Fibroblast of skin of abdomen (primary cell): ENCODE results near the gene CCDC73.

Experiments
- DNase-seq: peaks from one replicate; pipeline ENCODE4 v3.0.0-alpha.2; 2013

CCDC73 gene

DNA sequence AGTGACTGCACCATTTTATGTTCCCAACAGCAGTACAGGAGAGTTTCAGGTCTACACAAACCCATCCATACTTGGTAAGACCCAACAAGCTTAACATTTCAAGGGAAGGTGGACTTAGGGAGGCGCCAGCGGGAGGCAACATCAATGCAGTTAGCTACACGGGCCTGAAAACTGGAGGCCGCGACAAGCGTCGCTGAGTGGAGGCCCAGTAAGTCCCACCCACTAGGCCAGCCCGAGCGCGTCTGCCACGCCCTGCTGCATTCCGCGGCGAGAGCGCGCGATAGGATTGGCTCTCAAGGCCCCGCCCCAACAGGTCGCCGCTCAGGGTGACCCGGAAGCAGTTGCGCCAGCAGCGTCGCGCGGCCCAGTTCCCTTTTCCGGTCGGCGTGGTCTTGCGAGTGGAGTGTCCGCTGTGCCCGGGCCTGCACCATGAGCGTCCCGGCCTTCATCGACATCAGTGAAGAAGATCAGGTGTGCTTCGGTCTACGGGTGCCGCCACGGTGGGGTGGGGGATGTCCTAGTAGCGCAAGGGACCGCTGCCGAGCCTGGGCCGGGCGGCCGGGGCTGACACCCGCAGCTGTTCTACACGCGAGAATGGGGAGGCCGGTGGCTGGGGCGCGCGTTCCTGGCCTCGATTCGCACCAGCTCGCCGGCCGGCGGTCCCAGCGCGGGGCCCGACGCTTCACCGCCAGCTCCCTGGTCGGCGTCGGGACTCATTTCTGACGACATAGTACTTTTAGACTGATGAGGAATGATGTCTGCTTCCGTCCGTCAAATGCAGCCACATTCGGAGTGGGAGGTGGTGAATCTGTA is 210.8 kb downstream of the CCDC73 start, which contains the start of gene EIF3M:
Gene EIF3M (plus strand): TSS at position 373 of the 813 bp plus-strand sequence. CDS start 57 bp downstream, at position 430.
- peak; percentile 97 for DNase-seq

DNA sequence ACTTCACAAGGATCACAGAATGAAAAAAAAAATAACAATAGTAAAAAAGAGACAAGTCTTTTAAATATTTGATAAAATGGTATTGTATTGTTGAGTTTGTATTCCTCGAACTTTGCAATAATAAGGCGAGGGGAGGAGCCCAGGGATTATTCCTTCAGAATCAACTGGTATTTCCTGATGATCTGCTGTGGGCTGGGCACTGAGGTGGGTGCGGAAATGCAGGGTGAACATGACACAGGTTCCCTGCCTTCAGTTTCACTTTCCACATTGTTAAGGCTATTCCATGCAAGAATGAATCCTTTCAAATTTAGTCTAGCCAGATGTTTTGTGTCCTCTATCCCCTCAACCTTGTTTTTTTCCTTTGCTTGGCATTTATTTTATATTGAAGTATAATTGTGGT is 212.9 kb downstream of the CCDC73 start:
- no peak for DNase-seq

DNA sequence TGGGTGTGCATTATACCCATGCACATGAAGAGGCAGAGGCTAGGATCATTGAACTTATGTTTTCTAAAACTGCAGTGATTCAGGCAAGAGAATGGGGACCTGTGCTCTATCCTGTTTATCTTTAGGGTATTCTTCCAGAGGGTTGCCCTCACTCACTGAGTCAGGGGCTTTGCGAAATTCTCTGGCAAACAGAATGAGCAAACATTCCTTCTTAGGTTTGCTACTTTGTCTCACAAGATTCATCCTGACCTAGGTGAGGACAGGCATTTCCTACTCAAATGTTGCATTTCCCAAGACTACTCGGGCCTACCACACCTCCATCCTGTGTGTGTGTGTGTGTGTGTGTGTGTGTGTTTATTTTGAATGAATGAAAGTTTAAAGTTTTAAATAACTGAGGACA is 213.5 kb downstream of the CCDC73 start:
- DNase-seq: peak; percentile 13

DNA sequence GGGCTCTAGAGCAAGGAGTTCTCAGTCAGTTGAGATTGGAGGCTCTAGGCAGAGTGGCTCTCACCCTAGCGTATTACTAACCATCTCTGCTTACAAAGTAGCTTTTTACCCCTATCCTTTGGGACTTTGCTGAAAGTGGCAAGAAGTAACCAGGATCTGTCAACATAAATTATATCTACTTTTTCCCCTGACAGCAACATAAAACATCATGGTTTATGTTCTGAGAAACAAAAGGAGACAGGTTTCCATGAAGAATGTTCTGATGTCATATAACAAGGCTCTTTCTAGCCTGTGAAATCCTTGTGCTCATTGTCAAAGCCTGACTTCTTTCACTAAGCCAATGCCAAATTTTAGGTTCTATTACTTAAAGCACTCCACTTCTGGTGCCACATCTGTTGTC is 218.0 kb downstream of the CCDC73 start:
- DNase-seq: no peak

DNA sequence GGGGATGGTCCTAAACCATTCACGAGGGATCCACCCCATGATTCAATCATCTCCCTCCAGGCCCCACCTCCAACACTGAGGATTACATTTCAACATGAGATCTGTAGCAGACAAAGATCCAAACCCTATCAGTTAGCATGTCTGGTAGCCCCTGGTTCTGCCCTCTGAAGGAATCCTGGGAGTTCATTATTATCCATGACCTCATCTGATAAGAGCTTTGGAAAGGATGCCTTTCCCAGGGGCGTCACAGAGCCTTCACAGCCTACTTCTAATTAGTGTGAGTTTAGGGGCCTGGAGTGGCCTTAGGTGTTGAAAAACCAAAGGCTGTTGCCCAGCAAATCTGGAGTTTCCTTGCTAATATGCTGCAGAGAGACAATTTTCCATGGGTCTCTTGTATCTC is 219.4 kb downstream of the CCDC73 start:
- DNase-seq: no peak

DNA sequence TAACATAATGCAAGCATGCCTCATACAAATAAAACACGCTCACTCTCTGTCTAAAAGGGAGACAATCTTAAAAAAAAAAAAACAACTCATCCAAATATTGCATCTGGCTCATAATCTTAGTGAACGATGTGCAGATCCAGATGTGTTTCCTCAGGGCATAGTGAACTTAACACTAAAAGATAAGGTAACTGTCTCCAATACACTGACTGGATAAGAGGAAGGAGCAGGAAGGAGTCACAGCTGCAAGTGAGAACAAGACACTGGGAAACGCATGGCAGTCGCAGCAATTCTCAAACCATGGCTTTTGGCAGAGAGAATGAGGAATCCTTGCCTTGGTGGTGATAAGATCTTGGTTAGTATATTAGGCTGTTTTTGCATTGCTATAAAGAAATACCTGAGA is 220.0 kb downstream of the CCDC73 start:
- DNase-seq: no peak

DNA sequence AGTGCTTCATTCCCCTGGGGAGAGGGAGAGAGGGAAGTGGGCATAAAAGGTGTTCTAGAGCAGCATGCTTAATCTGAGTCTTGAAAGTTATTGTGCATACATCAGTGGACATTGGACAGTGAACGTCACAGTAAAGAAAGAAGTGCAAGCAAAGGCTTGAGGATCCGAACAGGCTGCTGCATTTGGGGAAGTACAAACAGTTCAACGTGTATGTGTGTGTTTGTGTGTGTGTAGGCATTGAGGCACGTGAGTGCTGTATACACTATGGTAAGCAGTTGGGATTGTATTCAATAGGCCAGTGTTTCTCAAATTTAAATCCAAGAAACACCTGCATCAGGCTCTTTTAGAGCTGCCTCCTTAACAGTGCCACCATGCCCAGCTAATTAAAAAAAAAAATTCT is 221.2 kb downstream of the CCDC73 start:
- no peak for DNase-seq

DNA sequence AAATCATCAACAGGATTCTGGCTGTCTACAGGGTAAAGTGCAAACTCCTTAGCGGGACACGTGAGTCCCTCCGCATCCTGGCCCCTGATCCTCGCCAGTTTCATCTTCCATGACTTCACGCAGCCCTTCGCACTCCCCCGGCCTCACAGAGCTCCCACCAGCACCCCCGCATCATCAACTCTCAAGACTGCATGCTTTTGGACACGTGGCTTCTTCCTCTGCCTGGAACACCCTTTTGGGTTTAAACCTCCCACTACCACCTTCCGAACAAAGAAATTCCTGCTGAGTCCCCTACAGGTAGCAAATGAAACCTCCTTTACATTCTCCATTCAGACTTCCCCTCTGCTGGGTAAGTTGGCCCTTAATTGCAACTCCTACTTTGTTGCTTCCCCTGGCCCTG is 223.4 kb downstream of the CCDC73 start:
- DNase-seq: no peak

DNA sequence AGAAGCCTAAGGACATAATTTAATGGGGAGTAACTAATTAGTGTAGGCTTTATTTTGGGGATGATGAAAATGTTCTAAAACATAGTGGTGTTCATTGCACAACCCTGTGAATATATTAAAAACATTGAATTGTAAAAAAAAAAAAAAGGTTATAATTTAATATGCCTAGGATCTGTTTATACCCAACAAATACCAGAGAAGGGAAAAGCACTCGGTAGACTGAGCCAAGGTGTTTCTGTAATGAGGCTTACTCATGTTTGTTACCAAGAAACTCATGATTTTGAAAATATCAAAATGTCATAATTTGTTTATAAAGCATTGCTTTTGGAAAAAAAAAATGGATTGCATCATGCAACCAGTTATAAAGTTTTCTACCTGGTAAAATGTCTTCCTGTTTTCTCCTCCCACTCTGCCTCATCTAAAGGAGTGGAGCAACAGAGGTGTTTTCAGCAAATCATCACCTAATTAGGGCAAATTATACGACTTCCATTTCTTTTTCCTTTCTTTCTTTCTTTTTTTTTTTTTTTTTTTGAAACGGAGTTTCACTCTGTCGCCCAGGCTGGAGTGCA is 225.1 kb downstream of the CCDC73 start:
- DNase-seq: no peak

DNA sequence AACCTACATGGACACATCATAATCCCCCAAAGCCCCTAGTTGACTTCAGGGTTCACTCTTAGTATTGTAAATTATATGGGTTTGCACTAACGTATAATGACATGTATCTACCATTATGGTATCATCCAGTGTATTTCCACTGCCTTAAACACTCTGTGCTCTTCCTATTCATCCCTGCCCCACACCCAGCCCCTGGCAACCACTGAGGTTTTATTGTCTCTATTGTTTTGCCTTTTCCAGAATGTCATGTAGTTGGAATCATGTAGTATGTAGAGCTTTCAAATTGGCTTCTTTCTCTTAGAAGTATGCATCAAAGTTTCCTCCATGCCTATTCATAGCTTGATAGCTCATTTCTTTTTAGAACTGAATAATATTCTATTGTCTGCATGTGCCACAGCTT is 227.3 kb downstream of the CCDC73 start:
- no peak for DNase-seq

DNA sequence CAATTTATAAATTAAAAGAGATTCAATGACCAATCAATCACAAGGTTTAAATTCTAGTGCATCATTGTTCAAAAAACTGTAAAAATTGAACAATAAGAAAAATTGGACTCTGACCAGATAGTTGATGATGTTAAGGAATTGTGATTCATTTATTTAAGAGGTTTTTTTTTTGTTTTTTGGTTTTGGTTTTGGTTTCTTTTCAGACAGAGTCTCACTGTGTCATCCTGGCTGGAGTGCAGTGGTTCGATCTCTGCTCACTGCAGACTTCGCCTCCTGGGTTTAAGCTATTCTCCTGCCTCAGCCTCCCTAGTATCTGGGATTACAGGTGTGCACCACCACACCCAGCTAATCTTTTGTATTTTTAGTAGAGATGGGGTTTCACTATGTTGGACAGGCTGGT is 227.9 kb downstream of the CCDC73 start:
- no peak for DNase-seq

DNA sequence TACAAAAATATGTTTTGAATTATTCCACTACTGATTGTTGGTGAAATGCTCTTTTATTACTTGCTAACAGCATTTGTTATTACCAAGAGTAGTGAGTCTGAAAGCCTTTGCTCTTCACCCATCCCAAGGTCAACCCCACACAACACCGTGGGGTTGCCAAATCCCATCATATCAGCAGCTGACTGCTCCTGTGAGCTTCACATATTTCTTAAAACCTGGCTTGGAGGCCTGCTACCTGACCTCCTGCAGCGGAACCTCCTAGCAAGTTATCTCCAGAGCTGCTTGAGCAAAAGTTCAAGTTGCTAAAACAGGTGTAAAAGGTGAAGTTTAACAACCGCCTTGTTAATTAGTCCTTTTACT is 230.9 kb downstream of the CCDC73 start:
- no peak for DNase-seq

DNA sequence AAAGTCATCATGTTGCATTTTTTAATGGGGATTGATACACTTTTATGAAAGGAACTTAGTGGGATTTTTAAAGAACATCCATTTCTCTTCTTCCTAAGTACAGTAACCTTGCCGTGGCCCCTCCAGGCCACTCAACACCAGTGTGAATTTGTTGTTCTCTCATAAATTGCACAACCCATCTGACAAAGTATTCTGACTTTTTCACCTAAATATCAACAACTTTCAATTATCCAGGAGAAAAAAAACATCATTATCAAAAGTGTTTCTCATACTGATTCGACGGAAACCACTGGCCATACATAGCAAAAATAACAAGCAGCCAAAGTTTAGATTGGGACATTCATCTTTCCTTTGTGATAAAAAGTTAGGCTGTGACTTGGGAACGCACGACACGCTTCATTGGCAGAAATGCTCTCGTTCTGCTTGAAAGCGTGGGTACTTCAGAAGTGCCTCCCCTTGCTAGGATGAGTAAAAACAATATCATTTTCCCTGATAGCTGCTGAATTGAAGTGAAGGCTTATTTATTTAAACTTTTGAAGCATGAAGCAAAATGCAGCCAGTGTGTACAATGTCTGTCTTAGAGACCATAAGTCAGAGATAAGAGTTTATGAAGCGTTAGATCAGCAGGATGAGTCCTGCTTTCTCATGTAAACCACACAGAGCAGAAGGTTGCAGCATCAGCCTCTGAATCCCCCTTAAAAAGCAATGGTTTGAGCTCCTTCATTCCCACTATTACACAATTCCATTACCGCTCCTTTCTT is 231.4 kb downstream of the CCDC73 start:
- no peak for DNase-seq

DNA sequence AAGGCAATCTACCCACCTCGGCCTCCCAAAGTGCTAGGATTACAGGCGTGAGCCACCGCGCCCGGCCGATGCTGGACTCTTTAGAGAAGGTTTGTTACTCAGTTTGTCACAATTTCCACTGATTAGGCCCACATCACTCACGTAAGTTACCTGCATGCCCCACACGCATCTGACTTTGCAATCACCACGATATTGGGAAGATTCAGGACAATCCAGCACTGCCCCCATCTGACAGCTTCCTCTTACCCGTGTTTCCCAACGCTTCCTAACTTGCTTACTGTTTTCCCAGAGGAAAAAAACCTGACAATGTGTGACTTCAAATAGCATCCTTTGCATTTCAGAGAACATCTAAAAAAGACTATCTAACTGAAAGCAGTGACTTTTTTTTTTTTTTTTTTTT is 232.6 kb downstream of the CCDC73 start:
- DNase-seq: no peak

DNA sequence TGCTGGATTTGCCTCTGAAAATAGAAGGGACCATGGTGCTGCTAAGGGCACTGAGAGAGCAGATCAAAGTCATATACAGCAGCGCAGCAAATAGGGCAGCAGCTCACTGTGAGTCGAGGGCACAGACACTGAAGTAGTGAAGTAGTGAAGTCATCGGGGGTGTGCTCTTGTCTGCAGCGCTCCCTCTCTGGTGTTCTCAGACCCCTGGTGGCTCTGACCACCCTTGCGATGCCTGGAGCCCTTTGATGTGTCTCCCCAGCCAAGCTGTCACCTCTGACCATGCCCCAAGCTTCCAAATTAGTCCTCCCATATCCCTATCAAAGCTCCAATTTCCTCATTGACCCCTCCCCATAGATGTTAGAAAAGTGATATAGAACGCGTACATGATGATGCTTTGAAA is 238.6 kb downstream of the CCDC73 start:
- DNase-seq: no peak

DNA sequence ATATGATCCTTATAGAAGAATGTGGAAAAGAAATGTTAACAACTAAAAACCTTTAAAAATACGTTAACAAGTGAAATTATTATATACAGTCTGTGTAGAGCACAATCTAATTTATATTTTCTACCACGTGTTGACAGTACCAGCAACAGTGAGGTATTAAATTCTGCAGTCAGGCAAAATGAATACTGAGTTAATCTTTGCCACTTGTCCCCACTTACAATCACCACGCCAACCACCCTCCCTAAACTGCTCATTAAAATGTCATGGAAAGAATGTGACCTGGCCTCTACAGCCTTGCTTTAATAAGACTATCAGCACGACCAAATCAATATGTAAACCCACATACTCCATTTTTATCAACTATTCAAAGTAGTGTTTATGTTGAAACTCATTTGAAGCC is 239.4 kb downstream of the CCDC73 start:
- no peak for DNase-seq
